ENCODE data around the gene PTCHD1. TPM values are rescaled to one million over a fixed set of nuclear protein-coding genes. Genes with fewer than 3 reads are reported as not detected.

Gene PTCHD1
- total and polyA plus RNA-seq, 9 of the 15 experiments (the other 6 are each of a cell fraction or from before 2014, with no cell fraction given), result not detected

DNA sequence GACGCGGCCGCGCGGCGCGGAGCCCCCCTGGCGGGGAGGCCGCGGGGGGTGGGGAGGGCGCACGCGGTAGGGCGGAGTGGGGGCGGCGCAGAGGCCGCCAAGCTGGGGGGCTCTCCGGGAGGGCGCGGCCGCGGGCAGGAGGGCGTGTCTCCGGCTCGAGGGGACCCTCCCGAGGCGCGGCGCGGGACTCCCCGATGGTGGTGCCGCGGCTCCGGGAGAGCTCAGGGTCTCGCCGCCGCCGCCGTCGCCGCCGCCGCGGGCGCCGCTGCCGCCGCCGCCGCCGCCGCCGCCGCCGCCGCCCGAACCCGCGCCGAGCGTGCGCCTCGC, 165 bp upstream of the PTCHD1 start:
- ChIA-PET POLR2A (no interaction called here), CTCF (ENCODE audit: low intra/inter-chr PET ratio) (no interaction called here)
- no CpG with 5 or more reads among the region's 63 CpGs for WGBS (ENCODE audit: insufficient coverage, low coverage, missing lambda C conversion rate)
- Histone ChIP-seq H3K9me1 (ENCODE audit: control insufficient read depth, insufficient read depth, low read length) (no peaks in the 10 kb centered on the region), H3K4me2 (ENCODE audit: insufficient read depth, low read length) (no peak overlapping the region), H3K27ac (ENCODE audit: extremely low read depth, low read depth, low read length) (no peak overlapping the region), H3K4me3 (no peak overlapping the region), H3K4me1 (replicated peaks in 1 of 2; ENCODE audit: control insufficient read depth in 2 of 2, insufficient read depth in 2 of 2, low read length in 2 of 2) (peaks cover 0 to 7% of the 10 kb centered on the region in 2 experiments; a peak in 1 of 5 replicates), H3K9ac (ENCODE audit: insufficient read depth in 1 of 2, low read depth in 2 of 2, low read length in 2 of 2) (no peak overlapping the region), H3K27me3 (ENCODE audit: control insufficient read depth in 2 of 2, insufficient read depth in 2 of 2, low read length in 2 of 2) (peaks cover 0 to 13% of the 10 kb centered on the region in 2 experiments; a peak in 2 of 5 replicates), H3K36me3 (ENCODE audit: control insufficient read depth, insufficient read depth, low read length) (no peaks in the 10 kb centered on the region), H3K9me3 (replicated peaks; ENCODE audit: control insufficient read depth, insufficient read depth, low read depth, low read length) (no peaks in the 10 kb centered on the region), H3K79me2 (ENCODE audit: control insufficient read depth, insufficient read depth, low read length) (no peaks in the 10 kb centered on the region), H2AFZ (ENCODE audit: low read depth, low read length) (no peak overlapping the region), H4K20me1 (replicated peaks; ENCODE audit: control insufficient read depth, insufficient read depth, low read length) (no peaks in the 10 kb centered on the region)
- in situ Hi-C loops (cut with MboI), result no loop called here
- BruUV-seq (replicated peaks), result no TSS peak
- TF ChIP-seq, protein P1, sequence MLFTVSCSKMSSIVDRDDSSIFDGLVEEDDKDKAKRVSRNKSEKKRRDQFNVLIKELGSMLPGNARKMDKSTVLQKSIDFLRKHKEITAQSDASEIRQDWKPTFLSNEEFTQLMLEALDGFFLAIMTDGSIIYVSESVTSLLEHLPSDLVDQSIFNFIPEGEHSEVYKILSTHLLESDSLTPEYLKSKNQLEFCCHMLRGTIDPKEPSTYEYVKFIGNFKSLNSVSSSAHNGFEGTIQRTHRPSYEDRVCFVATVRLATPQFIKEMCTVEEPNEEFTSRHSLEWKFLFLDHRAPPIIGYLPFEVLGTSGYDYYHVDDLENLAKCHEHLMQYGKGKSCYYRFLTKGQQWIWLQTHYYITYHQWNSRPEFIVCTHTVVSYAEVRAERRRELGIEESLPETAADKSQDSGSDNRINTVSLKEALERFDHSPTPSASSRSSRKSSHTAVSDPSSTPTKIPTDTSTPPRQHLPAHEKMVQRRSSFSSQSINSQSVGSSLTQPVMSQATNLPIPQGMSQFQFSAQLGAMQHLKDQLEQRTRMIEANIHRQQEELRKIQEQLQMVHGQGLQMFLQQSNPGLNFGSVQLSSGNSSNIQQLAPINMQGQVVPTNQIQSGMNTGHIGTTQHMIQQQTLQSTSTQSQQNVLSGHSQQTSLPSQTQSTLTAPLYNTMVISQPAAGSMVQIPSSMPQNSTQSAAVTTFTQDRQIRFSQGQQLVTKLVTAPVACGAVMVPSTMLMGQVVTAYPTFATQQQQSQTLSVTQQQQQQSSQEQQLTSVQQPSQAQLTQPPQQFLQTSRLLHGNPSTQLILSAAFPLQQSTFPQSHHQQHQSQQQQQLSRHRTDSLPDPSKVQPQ (CRISPR knock-in tag; IDR thresholded peaks at IDR 0.05; ENCODE audit: borderline replicate concordance), result no peak
- TF ChIP-seq NONO (IDR thresholded peaks at IDR 0.05; ENCODE audit: low read depth in 2 of 2, low read length in 1 of 2) (no peak), HMG20B (CRISPR knock-in tag; IDR thresholded peaks at IDR 0.05) (no peak), ZZZ3 (IDR thresholded peaks at IDR 0.05) (no peak), PRMT5 (CRISPR knock-in tag; IDR thresholded peaks at IDR 0.05) (no peak), EWSR1 (IDR thresholded peaks at IDR 0.05; ENCODE audit: borderline replicate concordance, low read depth, partially characterized antibody) (no peak), ZNF384 (IDR thresholded peaks at IDR 0.05; ENCODE audit: low read depth, low read length) (no peak), YY1 (IDR thresholded peaks at IDR 0.05; ENCODE audit: borderline replicate concordance in 1 of 3, control insufficient read depth in 1 of 3, extremely low read depth in 1 of 3, insufficient read depth in 3 of 3, insufficient read length in 1 of 3, insufficient replicate concordance in 2 of 3, low read depth in 1 of 3, low read length in 2 of 3) (no peak), NEUROD1 (IDR thresholded peaks at IDR 0.05; ENCODE audit: borderline replicate concordance, low read depth, low read length, partially characterized antibody) (no peak), FOXA1 (IDR thresholded peaks at IDR 0.05; ENCODE audit: borderline replicate concordance) (no peak), HDAC6 (IDR thresholded peaks at IDR 0.05; ENCODE audit: low read depth, low read length) (no peak), SMAD1 (IDR thresholded peaks at IDR 0.05; ENCODE audit: low read depth, low read length, partially characterized antibody) (no peak), FOXJ3 (CRISPR knock-in tag; IDR thresholded peaks at IDR 0.05) (no peak), HNRNPUL1 (IDR thresholded peaks at IDR 0.05; ENCODE audit: low read length) (no peak)
- TF ChIP-seq, protein P2, sequence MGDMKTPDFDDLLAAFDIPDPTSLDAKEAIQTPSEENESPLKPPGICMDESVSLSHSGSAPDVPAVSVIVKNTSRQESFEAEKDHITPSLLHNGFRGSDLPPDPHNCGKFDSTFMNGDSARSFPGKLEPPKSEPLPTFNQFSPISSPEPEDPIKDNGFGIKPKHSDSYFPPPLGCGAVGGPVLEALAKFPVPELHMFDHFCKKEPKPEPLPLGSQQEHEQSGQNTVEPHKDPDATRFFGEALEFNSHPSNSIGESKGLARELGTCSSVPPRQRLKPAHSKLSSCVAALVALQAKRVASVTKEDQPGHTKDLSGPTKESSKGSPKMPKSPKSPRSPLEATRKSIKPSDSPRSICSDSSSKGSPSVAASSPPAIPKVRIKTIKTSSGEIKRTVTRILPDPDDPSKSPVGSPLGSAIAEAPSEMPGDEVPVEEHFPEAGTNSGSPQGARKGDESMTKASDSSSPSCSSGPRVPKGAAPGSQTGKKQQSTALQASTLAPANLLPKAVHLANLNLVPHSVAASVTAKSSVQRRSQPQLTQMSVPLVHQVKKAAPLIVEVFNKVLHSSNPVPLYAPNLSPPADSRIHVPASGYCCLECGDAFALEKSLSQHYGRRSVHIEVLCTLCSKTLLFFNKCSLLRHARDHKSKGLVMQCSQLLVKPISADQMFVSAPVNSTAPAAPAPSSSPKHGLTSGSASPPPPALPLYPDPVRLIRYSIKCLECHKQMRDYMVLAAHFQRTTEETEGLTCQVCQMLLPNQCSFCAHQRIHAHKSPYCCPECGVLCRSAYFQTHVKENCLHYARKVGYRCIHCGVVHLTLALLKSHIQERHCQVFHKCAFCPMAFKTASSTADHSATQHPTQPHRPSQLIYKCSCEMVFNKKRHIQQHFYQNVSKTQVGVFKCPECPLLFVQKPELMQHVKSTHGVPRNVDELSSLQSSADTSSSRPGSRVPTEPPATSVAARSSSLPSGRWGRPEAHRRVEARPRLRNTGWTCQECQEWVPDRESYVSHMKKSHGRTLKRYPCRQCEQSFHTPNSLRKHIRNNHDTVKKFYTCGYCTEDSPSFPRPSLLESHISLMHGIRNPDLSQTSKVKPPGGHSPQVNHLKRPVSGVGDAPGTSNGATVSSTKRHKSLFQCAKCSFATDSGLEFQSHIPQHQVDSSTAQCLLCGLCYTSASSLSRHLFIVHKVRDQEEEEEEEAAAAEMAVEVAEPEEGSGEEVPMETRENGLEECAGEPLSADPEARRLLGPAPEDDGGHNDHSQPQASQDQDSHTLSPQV (IDR thresholded peaks at IDR 0.05), result no peak
- TF ChIP-seq, protein P3, sequence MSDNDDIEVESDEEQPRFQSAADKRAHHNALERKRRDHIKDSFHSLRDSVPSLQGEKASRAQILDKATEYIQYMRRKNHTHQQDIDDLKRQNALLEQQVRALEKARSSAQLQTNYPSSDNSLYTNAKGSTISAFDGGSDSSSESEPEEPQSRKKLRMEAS (CRISPR knock-in tag; IDR thresholded peaks at IDR 0.05), result no peak
- FAIRE-seq, result no peak
- intact Hi-C loops (cut with micrococcal nuclease), result no loop called here
- ATAC-seq, result no peak
- no peak for DNase-seq (ENCODE audit: extremely low read depth in 1 of 4, low spot score in 3 of 4)

Data from K562 (cell line).